Erythroblast (primary cell): Measurements from ENCODE around the gene ZNF160.
A peak's percentile ranks its signal among the peaks of the same experiment; 100 is the strongest.
"Not testable (repeated sequence)": the region's sequence is repeated elsewhere in the genome, so short reads cannot be mapped to it uniquely, and the experiment has no call there.

Experiments
- DNase-seq, 2 experiments: peaks; one replicate each; lab custom pipeline; 2025; lab: John Stamatoyannopoulos, UW
- GATA1 ChIP-seq: IDR thresholded peaks from 2 replicates; pipeline ENCODE4 v1.6.1; 2011; ENCODE audit warnings: low read depth, mild to moderate bottlenecking, control low read depth, low read length, moderate library complexity
- POLR2A ChIP-seq: IDR thresholded peaks from 2 replicates; pipeline ENCODE4 v1.6.1; 2011; ENCODE audit warnings: mild to moderate bottlenecking, low read length

Gene ZNF160

DNA sequence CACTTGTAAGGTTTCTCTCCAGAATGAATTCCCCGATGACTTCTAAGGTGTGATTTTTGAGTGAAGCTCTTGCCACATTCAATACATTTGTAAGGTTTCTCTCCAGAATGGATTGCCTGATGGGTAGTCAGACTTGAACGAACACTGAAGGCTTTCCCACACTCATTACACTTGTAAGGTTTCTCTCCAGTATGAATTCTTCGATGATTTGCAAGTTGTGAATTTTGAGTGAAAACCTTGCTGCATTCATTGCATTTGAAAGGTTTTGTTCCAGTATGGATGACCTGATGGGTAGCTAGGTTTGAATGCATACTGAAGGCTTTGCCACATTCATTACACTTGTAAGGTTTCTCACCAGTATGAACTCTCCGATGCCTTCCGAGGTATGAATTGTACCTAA is 34.4 kb downstream of the ZNF160 start:
- TF ChIP-seq GATA1 (no peak), POLR2A (no peak)
- no peak for DNase-seq

GRCh38 chr19:53068199-53068598 is 35.0 kb downstream of the ZNF160 start:
- no peak for DNase-seq
- no peak for TF ChIP-seq POLR2A
- no peak for TF ChIP-seq GATA1

DNA sequence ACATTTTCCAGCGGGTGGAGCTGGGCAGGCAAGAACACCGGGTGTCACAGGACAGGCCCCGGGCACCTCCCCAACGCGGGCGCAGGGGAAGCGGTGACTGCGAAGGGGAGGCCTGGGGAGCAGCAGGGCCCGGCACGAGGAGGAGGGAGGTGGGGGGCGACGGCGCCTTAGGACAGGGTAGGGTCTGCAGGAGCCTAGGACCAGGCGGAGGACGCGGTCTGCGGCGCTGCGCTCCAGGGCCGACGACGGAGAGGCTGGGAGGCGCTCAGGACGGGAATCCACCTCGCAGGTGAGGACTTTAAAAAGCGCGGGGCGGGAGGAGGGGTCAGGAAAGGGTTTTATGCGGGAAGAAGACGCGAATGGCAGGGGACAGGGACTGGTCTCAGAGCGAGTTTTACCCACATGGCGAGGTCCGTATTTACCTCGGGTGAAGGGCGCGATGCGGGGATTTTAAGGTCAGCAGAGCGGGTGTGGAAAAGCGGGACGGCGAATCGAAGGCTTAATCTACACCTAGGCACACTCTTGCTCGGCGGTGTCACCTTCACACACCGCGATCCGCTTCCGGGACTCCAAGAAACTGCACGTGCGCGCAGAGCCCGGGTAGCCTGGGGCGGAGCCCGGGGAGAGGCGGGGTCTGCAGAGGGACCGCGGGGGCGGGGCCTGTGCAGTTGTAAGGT is 45.2 kb downstream of the ZNF160 start:
- no peak for DNase-seq
- TF ChIP-seq POLR2A (no peak), GATA1 (no peak)

GRCh38 chr19:53055117-53055516 is 48.1 kb downstream of the ZNF160 start:
- TF ChIP-seq POLR2A = no peak
- no peak for DNase-seq

DNA sequence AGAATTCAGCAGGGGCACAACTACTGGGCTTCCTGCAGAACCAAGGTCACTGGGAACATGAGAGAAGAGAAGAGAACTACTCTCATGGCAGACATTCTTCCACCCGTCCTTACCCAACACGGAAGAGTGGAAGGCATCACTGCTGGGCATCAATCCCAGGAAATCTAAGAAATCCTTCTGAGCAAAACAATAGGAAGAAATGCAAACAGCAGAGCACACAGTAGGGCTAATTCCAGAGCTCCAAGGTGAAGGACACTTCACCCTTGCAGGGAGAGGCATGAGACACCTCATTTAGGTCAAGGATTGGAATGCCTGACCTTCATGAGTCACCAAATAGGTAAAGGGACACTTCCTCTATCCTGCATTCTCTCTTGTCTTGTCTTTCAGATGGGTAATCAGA is 55.8 kb downstream of the ZNF160 start:
- no peak for DNase-seq
- TF ChIP-seq GATA1 (no peak), POLR2A (no peak)

GRCh38 chr19:53045536-53045935 is 57.7 kb downstream of the ZNF160 start:
- TF ChIP-seq POLR2A = no peak
- no peak for TF ChIP-seq GATA1

GRCh38 chr19:53041366-53041765 is 61.9 kb downstream of the ZNF160 start:
- DNase-seq = no peak

More at GRCh38 chr19:53045536-53045935, 57.7 kb downstream of the ZNF160 start:
- DNase-seq = no peak

DNA sequence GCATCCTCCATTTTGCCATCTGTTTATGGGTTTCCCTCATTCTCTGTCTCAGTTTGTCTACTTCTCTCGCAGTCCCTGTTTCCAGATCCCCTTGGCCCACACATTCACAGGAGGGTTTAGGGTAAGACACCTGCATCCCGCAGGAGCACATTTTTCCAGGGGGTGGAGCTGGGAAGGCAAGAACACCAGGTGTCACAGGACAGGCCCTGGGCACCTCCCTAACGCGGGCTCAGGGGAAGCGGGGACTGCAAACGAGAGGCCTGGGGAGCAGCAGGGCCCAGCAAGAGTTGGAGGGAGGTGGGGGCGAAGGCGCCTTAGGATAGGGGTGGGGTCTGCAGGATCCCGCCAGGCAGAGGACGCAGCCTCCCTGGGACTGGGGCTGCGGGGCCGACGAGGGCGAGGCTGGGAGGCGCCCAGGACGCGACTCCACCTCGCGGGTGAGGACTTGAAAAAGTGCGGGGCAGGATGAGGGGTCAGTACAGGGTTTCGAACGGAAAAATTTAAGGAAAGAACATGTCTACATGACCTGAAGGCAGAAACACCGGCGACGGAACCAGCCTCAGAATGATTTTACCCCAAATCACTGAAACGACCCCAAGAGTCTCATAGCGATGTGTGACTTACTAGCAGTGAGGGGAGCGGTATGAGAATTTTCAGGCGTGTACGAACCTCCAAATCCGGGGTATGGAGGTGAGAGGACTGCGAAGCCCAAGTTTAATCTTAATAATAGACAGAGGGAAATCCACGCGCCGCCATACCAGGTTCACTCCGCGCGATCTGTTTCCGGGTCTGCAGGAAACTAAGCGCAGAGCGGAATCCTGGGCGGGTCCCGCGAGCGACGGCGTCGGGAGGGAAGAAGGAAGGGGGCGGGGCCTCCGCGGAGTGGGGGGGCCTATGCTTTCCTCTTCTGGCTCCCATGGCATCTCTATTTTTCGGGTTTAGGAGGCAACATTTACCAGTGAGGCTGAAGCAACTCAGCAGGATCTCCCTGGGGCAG is 65.8 kb downstream of the ZNF160 start:
- TF ChIP-seq GATA1 = no peak
- no peak for TF ChIP-seq POLR2A
- DNase-seq = no peak

More at GRCh38 chr19:53041366-53041765, 61.9 kb downstream of the ZNF160 start:
- TF ChIP-seq POLR2A = no peak

DNA sequence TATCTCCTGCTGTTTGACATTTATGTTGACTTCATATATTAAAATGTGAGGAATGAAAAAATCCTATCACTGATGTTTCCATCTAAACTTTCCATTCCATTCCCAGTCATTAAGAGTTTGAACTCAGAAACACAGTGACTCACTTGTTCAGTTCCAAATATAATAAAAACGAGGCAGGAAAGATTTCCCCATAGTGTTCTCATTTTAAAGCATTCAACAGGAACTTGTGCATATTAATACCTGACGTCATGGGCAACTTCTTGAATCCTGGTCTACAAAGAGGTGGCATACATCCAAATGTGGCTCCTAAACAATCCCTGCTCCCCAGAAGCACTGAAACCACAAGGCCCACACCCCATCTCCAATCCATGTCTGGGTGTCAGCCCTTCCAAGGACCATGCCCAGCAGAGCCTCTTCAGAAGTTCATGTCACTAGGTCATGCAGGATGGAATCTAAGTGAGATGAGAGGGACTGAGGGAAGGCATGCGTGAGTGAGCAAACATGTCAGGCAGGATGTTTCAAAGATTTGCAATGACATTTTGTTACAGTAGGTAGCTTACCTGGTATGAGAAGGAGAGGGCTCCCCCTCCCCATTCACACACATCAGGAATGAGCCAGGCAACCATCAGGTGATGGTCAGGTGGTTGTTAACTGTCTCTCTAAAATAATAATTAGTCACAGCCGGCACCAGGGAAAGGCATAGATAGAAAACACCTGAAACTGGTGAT is 68.1 kb downstream of the ZNF160 start:
- DNase-seq = no peak
- TF ChIP-seq GATA1 (no peak), POLR2A (no peak)

GRCh38 chr19:53034054-53034453 is 69.2 kb downstream of the ZNF160 start:
- TF ChIP-seq POLR2A = no peak
- no peak for TF ChIP-seq GATA1
- no peak for DNase-seq

DNA sequence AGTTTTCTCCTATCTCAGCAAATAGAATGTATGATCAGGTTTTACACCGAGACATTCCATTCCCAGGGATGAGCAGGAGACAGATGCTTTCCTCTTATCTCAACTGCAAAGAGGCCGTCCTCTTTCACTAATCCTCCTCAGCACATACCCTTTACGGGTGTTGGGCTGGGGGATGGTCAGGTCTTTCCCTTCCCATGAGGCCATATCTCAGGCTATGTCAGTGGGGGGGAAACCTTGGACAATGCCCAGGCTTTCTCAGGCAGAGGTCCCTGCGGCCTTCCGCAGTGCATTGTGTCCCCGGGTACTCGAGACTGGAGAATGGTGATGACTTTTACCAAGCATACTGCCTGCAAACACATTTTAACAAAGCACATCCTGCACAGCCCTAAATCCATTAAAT is 74.9 kb downstream of the ZNF160 start:
- not testable (repeated sequence) for DNase-seq

- TF ChIP-seq GATA1 (no peak), POLR2A (no peak)
- DNase-seq = peak; percentile 15 to 31
Observed at GRCh38 chr19:53019684-53020083, 83.5 kb downstream of the ZNF160 start.
